Measurements from ENCODE around the gene MUS81.

MUS81 gene

DNA sequence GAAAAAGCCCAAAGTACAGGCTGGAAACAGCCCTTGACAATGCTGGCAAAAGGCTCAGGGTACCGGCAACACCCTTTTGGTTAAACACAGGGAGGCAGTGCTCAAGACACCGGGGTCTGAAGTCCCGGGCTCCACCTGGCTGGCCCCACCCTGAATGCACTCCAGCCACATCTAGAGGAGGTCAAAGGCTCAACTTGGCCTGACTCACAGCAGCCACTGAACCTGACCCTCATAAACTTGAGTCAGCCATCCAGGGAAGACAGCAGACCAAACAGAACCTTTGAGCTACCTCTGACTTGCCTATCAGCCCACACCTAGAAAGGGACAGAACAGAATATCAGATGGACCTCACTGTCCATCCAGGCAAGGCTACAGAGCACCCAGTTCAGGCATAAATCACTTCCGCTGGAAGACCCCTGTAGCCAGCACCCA lies 6.1 kb upstream of the MUS81 start:
- peak overlapping the region; percentile 75 to 84 (median 83) for H3K4me3 Mint-ChIP-seq
- TF ChIP-seq, protein P1, sequence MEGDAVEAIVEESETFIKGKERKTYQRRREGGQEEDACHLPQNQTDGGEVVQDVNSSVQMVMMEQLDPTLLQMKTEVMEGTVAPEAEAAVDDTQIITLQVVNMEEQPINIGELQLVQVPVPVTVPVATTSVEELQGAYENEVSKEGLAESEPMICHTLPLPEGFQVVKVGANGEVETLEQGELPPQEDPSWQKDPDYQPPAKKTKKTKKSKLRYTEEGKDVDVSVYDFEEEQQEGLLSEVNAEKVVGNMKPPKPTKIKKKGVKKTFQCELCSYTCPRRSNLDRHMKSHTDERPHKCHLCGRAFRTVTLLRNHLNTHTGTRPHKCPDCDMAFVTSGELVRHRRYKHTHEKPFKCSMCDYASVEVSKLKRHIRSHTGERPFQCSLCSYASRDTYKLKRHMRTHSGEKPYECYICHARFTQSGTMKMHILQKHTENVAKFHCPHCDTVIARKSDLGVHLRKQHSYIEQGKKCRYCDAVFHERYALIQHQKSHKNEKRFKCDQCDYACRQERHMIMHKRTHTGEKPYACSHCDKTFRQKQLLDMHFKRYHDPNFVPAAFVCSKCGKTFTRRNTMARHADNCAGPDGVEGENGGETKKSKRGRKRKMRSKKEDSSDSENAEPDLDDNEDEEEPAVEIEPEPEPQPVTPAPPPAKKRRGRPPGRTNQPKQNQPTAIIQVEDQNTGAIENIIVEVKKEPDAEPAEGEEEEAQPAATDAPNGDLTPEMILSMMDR (IDR thresholded peaks at IDR 0.05; ENCODE audit: unreplicated experiment in 3 of 3), result no peak
- peaks cover 48% of the 10 kb centered on the region for H3K36me3 Mint-ChIP-seq (ENCODE audit: low read depth)
- peaks cover 17% of the 10 kb centered on the region for H3K4me1 Mint-ChIP-seq
- no peaks in the 10 kb centered on the region for H3K9me3 Mint-ChIP-seq
- peak overlapping the region in 1 of 3 experiments; percentile 44 for H3K27ac Mint-ChIP-seq
- H3K27me3 Mint-ChIP-seq (ENCODE audit: low read depth), result no peaks in the 10 kb centered on the region

DNA sequence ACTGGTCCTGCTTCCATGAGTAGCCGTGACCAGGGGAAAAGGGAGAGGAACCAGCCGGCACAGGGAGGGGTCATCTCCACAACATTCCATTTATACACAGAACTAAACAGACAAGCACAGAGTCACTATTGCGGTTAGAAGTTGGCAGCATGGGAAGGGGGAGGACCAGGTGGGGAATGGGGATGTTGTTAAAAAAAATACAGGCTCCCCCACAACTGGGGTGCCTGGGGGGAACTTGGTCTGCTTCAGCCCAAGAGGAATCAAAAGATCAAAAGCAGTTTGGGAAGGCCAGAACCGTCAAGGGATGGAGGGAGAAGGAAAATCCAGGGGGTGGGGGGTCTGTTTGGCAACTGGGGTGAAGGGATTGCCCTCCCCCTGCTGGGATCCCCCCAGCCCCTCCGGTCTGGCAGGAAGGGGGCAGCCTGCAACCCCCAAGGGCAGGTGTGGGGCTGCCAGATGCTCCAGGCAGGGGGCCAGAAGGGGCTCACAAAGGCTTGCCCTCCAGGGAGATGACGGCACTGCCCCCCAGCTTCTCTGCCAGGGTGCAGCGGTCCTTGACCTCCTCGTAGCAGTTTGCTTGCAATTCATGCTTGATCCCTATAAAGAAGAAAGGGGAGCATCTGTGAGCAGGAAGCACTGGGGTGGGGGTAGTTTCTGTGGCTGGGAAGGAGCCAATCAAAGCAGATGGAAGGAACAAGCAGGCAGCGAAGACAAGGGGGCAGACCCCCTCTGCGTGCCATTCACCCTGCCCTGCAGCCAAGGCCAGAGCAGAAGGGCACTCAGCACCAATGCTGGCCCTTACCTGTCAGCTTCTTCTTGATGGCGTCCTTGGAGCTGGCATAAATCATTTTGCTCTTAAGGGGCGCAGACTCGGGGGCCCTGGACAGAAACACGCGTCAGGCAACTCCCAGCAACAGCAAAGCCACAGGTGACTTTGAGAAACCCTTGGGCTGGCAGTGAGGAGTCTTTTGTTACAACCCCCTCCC lies 5.1 kb upstream of the MUS81 start:
- Mint-ChIP-seq H3K27me3 (ENCODE audit: low read depth) (no peaks in the 10 kb centered on the region), H3K36me3 (ENCODE audit: low read depth) (peaks cover 48% of the 10 kb centered on the region), H3K27ac (peak overlapping the region in 1 of 3 experiments; percentile 85), H3K9me3 (no peaks in the 10 kb centered on the region), H3K4me1 (peaks cover 21% of the 10 kb centered on the region), H3K4me3 (peak overlapping the region; percentile 91 to 97 (median 97))
- TF ChIP-seq, protein P1 (IDR thresholded peaks at IDR 0.05; ENCODE audit: unreplicated experiment in 3 of 3), result no peak

DNA sequence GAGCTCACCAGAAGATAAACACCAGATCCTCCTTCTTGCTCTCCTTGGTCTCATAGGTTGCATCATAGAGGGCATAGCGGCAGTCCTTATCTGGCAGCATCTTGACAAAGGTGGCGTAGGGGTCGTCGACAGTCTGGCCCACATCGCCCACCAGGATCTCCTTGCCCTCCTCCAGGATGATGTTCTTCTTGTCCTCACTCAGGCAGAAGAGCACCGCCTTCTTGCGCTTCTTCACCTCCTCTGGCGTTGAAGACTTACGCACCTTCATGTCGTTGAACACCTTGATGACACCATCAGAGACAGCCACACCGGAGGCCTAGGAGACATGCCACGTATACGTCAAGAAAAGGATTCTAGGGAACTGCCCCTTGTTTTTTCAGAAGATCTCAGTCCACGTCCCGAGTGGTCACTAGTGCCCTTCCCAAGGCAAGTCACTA lies 4.3 kb upstream of the MUS81 start:
- TF ChIP-seq, protein P1 (IDR thresholded peaks at IDR 0.05; ENCODE audit: unreplicated experiment in 3 of 3), result no peak
- Mint-ChIP-seq H3K27me3 (ENCODE audit: low read depth) (no peaks in the 10 kb centered on the region), H3K9me3 (no peaks in the 10 kb centered on the region), H3K4me1 (peaks cover 22% of the 10 kb centered on the region), H3K4me3 (peak overlapping the region; percentile 91 to 97 (median 97)), H3K36me3 (ENCODE audit: low read depth) (peaks cover 48% of the 10 kb centered on the region), H3K27ac (peak overlapping the region; percentile 54 to 85 (median 59))

DNA sequence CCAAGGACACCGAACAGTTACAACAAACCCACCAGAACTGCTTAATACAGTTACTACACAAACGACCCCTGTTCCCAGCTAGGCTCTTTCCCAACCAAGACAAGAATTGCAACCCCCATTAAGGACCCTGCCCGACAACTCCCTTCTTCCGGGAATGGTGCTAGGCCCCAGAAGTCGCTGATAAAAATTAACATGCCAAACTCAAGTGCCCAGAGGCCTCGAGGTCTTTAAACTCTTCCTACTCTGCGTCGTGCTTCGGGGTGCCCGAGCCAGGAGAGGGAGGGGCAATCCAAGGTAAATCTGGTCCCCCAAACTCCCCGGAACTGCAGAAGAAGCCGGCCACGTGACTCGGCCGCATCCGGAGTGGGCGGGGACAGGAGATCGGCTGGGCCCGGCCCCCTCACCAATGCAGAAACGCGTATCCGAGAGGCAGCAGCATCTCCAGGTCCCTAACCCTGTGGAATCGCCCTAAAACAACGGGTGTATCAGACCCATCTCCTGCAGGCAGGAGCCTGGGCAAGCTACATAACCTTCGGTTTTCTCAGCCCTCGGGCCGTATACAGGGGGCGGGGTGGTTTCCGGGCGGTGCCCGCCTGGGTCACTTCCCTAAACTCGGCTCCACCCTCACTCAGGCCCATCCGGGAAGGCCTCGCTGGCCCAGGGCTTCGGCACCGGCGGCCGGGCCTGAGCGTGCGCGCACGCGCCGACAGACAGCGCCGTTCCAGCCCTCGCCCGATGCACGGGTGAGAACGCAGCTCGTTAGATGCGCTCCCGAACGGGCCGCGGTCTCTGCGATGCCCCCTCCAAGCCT lies 3.3 kb upstream of the MUS81 start:
- peaks cover 43% of the 10 kb centered on the region for H3K36me3 Mint-ChIP-seq (ENCODE audit: low read depth)
- TF ChIP-seq, protein P1 (IDR thresholded peaks at IDR 0.05; ENCODE audit: unreplicated experiment in 3 of 3), result no peak

DNA sequence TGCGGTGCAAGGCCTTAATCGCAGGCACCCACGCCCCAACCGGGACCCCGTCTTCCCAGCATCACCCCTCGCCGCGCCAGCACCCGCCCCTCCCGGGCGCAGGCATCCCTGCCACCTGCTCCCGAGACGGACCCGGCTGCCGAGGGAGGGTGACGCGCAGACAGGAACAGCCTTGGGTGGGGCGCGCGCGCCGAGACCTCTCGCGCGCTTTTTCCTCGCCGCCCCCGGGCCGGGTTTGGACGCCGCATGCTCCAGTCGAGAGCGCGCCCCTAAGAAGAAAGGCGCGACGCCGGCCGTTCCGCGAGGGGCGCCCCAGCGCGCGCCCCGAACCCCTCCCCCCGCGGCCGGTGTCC lies 2.8 kb upstream of the MUS81 start:
- Mint-ChIP-seq H3K27me3 (ENCODE audit: low read depth) (no peaks in the 10 kb centered on the region), H3K27ac (peak overlapping the region in 1 of 3 experiments; percentile 85), H3K9me3 (no peaks in the 10 kb centered on the region), H3K4me3 (peak overlapping the region; percentile 91 to 97 (median 97)), H3K4me1 (peaks cover 23% of the 10 kb centered on the region), H3K36me3 (ENCODE audit: low read depth) (peaks cover 40% of the 10 kb centered on the region)
- TF ChIP-seq, protein P1 (IDR thresholded peaks at IDR 0.05; ENCODE audit: unreplicated experiment in 3 of 3), result no peak

More for the DNA sequence above, 3.3 kb upstream of the MUS81 start:
- peak overlapping the region; percentile 54 to 85 (median 59) for H3K27ac Mint-ChIP-seq
- no peaks in the 10 kb centered on the region for H3K27me3 Mint-ChIP-seq (ENCODE audit: low read depth)
- peaks cover 22% of the 10 kb centered on the region for H3K4me1 Mint-ChIP-seq
- H3K9me3 Mint-ChIP-seq, result no peaks in the 10 kb centered on the region
- peak overlapping the region; percentile 91 to 97 (median 97) for H3K4me3 Mint-ChIP-seq

Data from nephron (organoid).